Measurements from ENCODE around the gene KAZN.
A peak's percentile ranks its signal among the peaks of the same experiment; 100 is the strongest.

KAZN gene

GRCh38 chr1:14876747-14877146 lies 278.3 kb downstream of the KAZN start:
- TF ChIP-seq CTCF (conservative IDR thresholded peaks at IDR 0.05; ENCODE audit: low read length) = no peak
- DNase-seq (ENCODE audit: low read depth) = no peak
- no peak overlapping the region for H3K4me3 ChIP-seq (ENCODE audit: low read length)

- no peak for TF ChIP-seq CTCF (conservative IDR thresholded peaks at IDR 0.05; ENCODE audit: low read length)
- DNase-seq (ENCODE audit: low read depth) = no peak
- no peak overlapping the region for H3K4me3 ChIP-seq (ENCODE audit: low read length)
Measured at GRCh38 chr1:14877224-14877623, 278.7 kb downstream of the KAZN start.

GRCh38 chr1:14878124-14878523 lies 279.6 kb downstream of the KAZN start:
- DNase-seq (ENCODE audit: low read depth) = no peak
- no peak for TF ChIP-seq CTCF (conservative IDR thresholded peaks at IDR 0.05; ENCODE audit: low read length)
- no peak overlapping the region for H3K4me3 ChIP-seq (ENCODE audit: low read length)

GRCh38 chr1:14878951-14879350 lies 280.5 kb downstream of the KAZN start:
- DNase-seq (ENCODE audit: low read depth) = no peak
- no peak overlapping the region for H3K4me3 ChIP-seq (ENCODE audit: low read length)
- no peak for TF ChIP-seq CTCF (conservative IDR thresholded peaks at IDR 0.05; ENCODE audit: low read length)

GRCh38 chr1:14880456-14881316 lies 282.2 kb downstream of the KAZN start:
- no peak for TF ChIP-seq CTCF (conservative IDR thresholded peaks at IDR 0.05; ENCODE audit: low read length)
- DNase-seq (ENCODE audit: low read depth) = peak; percentile 84
- no peak overlapping the region for H3K4me3 ChIP-seq (ENCODE audit: low read length)

- no peak for TF ChIP-seq CTCF (conservative IDR thresholded peaks at IDR 0.05; ENCODE audit: low read length)
- DNase-seq (ENCODE audit: low read depth) = no peak
Measured at GRCh38 chr1:14881775-14882672, 283.5 kb downstream of the KAZN start.

More at GRCh38 chr1:14881775-14882672, 283.5 kb downstream of the KAZN start:
- H3K4me3 ChIP-seq (ENCODE audit: low read length) = no peak overlapping the region
